Small intestine (tissue), 4 donors: Measurements from ENCODE around the gene ZNF30. TPM values are rescaled to one million over a fixed set of nuclear protein-coding genes. Genes with fewer than 3 reads are reported as not detected.

Experiments
- polyA plus RNA-seq, 4 donors: library from polyadenylated mRNA; stranded (reverse) in 3 of 4; unstranded in 1 of 4; fragments of 200-250 nt in 3 of 4; fragments of 120-200 nt in 1 of 4; gene quantifications; one replicate each; pipeline versions ENCODE4 v1.2.1 to v1.2.3, GENCODE V29; 2013
- donor health status: healthy with polysubstance abuse.
- donor health status: Bipolar disorder and iron deficiency.
- donor health status: healthy.

ZNF30 gene
- polyA plus RNA-seq, 4 donors, result 0.54 to 5.9 (median 3.2) TPM

Other genes starting within 250 kb of the ZNF30 start
- gene SCGB2B2, start 249.7 kb upstream of the ZNF30 start, polyA plus RNA-seq, result under 1 TPM in 2 of 4 donors, not detected in 2; 0.15 to 0.50 TPM
- gene ZNF302, start 249.2 kb upstream of the ZNF30 start, polyA plus RNA-seq, result 10 to 100 TPM; 10.5 to 54.7 (median 15.3) TPM
- 10 to 100 TPM in 3 of 4 donors, 1 to 10 TPM in 1; 8.9 to 22.4 (median 10.3) TPM for gene ZNF181, start 192.7 kb upstream of the ZNF30 start, polyA plus RNA-seq
- gene ZNF599, start 153.7 kb upstream of the ZNF30 start, polyA plus RNA-seq, result 1 to 10 TPM; 3.6 to 9.1 (median 4.2) TPM
- gene ZNF792, start 37.3 kb downstream of the ZNF30 start, polyA plus RNA-seq, result 1 to 10 TPM in 2 of 4 donors, under 1 TPM in 2; 0.45 to 5.3 (median 1.9) TPM
- gene GRAMD1A, start 73.4 kb downstream of the ZNF30 start, polyA plus RNA-seq, result 10 to 100 TPM in 2 of 4 donors, 1 to 10 TPM in 2; 2.0 to 47.0 (median 22.3) TPM
- 10 to 100 TPM in 1 of 4 donors, 1 to 10 TPM in 1, under 1 TPM in 1, not detected in 1; 0.84 to 10.1 (median 2.4) TPM for gene SCN1B, start 103.6 kb downstream of the ZNF30 start, polyA plus RNA-seq
- gene HPN, start 114.8 kb downstream of the ZNF30 start, polyA plus RNA-seq, result 100 to 1,000 TPM in 1 of 4 donors, 1 to 10 TPM in 1, not detected in 2; 1.8 to 481 TPM
- 100 to 1,000 TPM in 3 of 4 donors, 10 to 100 TPM in 1; 72.7 to 803 (median 118) TPM for gene FXYD3, start 188.9 kb downstream of the ZNF30 start, polyA plus RNA-seq
- gene LGI4, start 208.2 kb downstream of the ZNF30 start, polyA plus RNA-seq, result 10 to 100 TPM in 1 of 4 donors, 1 to 10 TPM in 2, under 1 TPM in 1; 0.45 to 14.5 (median 4.1) TPM
- 10 to 100 TPM in 2 of 4 donors, 1 to 10 TPM in 1, not detected in 1; 7.3 to 25.4 (median 13.6) TPM for gene FXYD1, start 211.9 kb downstream of the ZNF30 start, polyA plus RNA-seq
- under 1 TPM in 2 of 4 donors, not detected in 2; 0.24 to 0.38 TPM for gene FXYD7, start 216.4 kb downstream of the ZNF30 start, polyA plus RNA-seq
- gene FXYD5, start 227.8 kb downstream of the ZNF30 start, polyA plus RNA-seq, result 10 to 100 TPM in 3 of 4 donors, 1 to 10 TPM in 1; 3.4 to 60.5 (median 30.2) TPM